Measurements from ENCODE around the gene AP2M1. TPM values are rescaled to one million over a fixed set of nuclear protein-coding genes. Genes with fewer than 3 reads are reported as not detected.
A peak's percentile ranks its signal among the peaks of the same experiment; 100 is the strongest.
"Not testable (repeated sequence)": the region's sequence is repeated elsewhere in the genome, so short reads cannot be mapped to it uniquely, and the experiment has no call there.

Gene AP2M1
- total RNA-seq, 1 experiment from 2014 or later = 946 TPM

GRCh38 chr3:184149770-184150169, 24.9 kb upstream of the AP2M1 start:
- not testable (repeated sequence) for DNase-seq, H3K27me3 ChIP-seq, H3K4me3 ChIP-seq, H3K9me3 ChIP-seq
- peaks cover 17% of the 10 kb centered on the region for H3K36me3 ChIP-seq

DNA sequence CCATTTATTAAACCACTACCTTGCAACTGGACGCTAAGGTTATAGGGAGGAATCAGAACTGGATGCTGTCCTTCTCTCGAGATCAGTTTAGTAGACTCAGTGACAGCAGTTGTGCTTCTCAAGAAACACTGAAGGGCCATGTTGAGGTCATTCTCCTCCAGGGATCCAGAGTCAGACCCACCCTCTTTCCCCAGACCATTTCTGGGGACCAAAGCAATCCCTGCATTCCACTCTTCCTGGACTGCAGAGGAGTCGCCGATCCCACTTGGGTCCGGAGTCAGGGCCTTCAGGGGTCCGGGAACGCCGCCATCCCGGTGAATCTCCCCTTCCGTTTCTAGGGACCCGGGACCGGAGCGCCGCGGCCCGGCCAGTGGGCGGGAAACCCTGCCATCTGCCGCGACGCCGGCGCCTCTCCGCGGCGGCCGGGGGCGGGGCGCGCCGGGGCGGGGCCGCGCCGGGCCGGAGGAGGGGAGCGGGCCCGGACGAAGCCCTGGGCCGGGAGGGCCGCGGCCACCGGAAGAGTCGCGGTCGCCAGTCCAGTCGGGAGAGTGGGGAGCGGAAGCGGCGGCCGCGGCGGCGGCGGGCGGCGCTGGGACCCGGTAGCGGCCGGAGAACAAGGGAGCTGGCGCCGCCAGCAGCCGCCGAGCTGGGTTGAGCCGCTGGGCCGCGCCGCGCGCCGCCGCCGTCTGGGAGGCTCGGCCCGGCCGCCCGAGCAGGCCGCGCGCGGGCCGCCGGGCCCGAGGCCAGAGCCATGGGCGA, 19.6 kb upstream of the AP2M1 start, which contains the start of gene DVL3:
Gene DVL3, plus strand, starts transcription at position 493 of the 759 bp plus-strand sequence. Its CDS starts 259 bp downstream, at position 752.
- Histone ChIP-seq H3K36me3 (peaks cover 7% of the 10 kb centered on the region), H3K9me3 (no peaks in the 10 kb centered on the region), H3K27me3 (no peaks in the 10 kb centered on the region), H3K4me3 (peak within 1 kb of the TSS; percentile 91)
- peak; percentile 80 for DNase-seq

GRCh38 chr3:184155644-184156521, 18.8 kb upstream of the AP2M1 start:
- Histone ChIP-seq H3K36me3 (peaks cover 13% of the 10 kb centered on the region), H3K4me3 (peak overlapping the region; percentile 91), H3K27me3 (no peaks in the 10 kb centered on the region), H3K9me3 (no peaks in the 10 kb centered on the region)
- peak; percentile 54 for DNase-seq

DNA sequence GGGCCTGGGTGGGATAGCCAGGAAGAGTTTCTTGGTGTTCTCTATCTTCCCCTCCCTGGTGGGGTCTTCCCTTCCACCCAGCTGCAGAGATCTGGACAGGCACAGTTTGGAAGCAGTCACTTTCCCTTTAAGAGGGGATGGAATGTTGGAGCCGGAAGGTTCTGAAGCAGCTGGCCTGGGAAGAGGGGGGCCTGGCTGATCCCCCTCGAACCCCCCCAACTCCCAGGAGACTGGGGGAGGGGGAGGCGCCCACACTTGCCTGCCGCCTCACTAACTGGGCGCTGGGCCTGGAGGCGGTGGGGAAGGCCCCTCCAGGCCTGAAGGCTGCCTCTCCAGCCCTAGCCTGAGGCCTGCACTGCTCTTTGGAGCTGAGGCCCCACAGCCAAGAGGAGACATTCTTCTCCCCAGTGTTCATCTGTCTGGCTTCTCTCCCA, 18.1 kb upstream of the AP2M1 start:
- Histone ChIP-seq H3K27me3 (no peaks in the 10 kb centered on the region), H3K9me3 (no peaks in the 10 kb centered on the region), H3K36me3 (peaks cover 15% of the 10 kb centered on the region), H3K4me3 (peak overlapping the region; percentile 91)
- DNase-seq = peak; percentile 50

GRCh38 chr3:184157206-184157605, 17.4 kb upstream of the AP2M1 start:
- Histone ChIP-seq H3K27me3 (no peaks in the 10 kb centered on the region), H3K36me3 (peaks cover 21% of the 10 kb centered on the region), H3K4me3 (peak overlapping the region; percentile 91), H3K9me3 (no peaks in the 10 kb centered on the region)
- no peak for DNase-seq

GRCh38 chr3:184158404-184158803, 16.3 kb upstream of the AP2M1 start:
- Histone ChIP-seq H3K36me3 (peaks cover 31% of the 10 kb centered on the region), H3K4me3 (no peak overlapping the region), H3K27me3 (no peaks in the 10 kb centered on the region), H3K9me3 (no peaks in the 10 kb centered on the region)
- no peak for DNase-seq

DNA sequence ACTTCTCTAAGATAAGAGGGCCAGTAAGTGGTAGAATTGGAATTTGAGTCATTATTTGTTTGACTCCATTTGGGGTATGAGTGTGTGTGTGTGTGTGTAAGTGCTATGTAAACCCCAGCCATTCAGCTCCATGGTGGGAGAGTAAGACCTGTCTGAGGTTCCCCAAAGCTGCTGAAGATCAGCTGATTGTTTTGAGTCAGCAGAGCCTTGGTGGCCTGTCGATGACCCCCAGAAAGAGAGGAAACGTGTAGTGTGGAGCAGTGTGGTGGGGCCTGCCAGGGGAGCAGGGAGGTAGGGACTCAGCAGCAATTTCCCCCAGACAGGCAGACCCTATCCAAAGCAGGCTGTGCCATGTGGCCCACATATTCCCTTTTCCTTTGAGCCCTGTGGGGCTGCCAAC, 14.2 kb upstream of the AP2M1 start:
- peaks cover 52% of the 10 kb centered on the region for H3K36me3 ChIP-seq
- DNase-seq = no peak
- H3K27me3 ChIP-seq = no peaks in the 10 kb centered on the region
- H3K9me3 ChIP-seq = no peaks in the 10 kb centered on the region
- H3K4me3 ChIP-seq = no peak overlapping the region

GRCh38 chr3:184162571-184163070, 12.0 kb upstream of the AP2M1 start:
- not testable (repeated sequence) for H3K27me3 ChIP-seq, H3K9me3 ChIP-seq, DNase-seq, H3K4me3 ChIP-seq
- H3K36me3 ChIP-seq = peaks cover 70% of the 10 kb centered on the region

GRCh38 chr3:184164648-184165330, 9.9 kb upstream of the AP2M1 start:
- no peak for DNase-seq
- Histone ChIP-seq H3K27me3 (no peaks in the 10 kb centered on the region), H3K36me3 (peaks cover 85% of the 10 kb centered on the region), H3K4me3 (no peak overlapping the region), H3K9me3 (no peaks in the 10 kb centered on the region)

GRCh38 chr3:184165543-184165942, 9.1 kb upstream of the AP2M1 start:
- no peaks in the 10 kb centered on the region for H3K27me3 ChIP-seq
- H3K9me3 ChIP-seq = no peaks in the 10 kb centered on the region
- H3K4me3 ChIP-seq = no peak overlapping the region
- DNase-seq = no peak
- peaks cover 84% of the 10 kb centered on the region for H3K36me3 ChIP-seq

- Histone ChIP-seq H3K36me3 (peaks cover 91% of the 10 kb centered on the region), H3K4me3 (no peak overlapping the region), H3K9me3 (no peaks in the 10 kb centered on the region), H3K27me3 (no peaks in the 10 kb centered on the region)
- no peak for DNase-seq
Measured at GRCh38 chr3:184166671-184167070, 8.0 kb upstream of the AP2M1 start.

DNA sequence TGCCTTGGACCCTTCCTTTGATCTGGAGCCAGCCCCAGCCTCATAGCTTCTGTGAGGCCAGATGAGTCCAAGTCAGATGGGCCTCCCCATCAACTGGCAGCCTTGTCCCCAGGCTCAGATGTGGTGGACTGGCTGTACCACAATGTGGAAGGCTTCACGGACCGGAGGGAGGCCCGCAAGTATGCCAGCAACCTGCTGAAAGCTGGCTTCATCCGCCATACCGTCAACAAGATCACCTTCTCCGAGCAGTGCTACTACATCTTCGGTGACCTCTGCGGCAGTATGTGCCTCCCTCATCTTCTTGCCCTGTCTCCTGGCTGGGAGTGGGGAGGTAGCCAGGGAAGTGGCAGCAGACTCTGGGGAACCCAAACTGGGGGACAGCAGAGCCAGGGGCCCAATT, 6.9 kb upstream of the AP2M1 start:
- Histone ChIP-seq H3K27me3 (no peaks in the 10 kb centered on the region), H3K36me3 (peaks cover 92% of the 10 kb centered on the region), H3K9me3 (no peaks in the 10 kb centered on the region), H3K4me3 (no peak overlapping the region)
- no peak for DNase-seq

- Histone ChIP-seq H3K4me3 (no peak overlapping the region), H3K36me3 (peaks cover 89% of the 10 kb centered on the region), H3K27me3 (no peaks in the 10 kb centered on the region), H3K9me3 (no peaks in the 10 kb centered on the region)
- peak; percentile 50 for DNase-seq
Measured at GRCh38 chr3:184168363-184169120, 6.1 kb upstream of the AP2M1 start.

GRCh38 chr3:184169896-184170875, 4.5 kb upstream of the AP2M1 start:
- peaks cover 79% of the 10 kb centered on the region for H3K36me3 ChIP-seq
- no peaks in the 10 kb centered on the region for H3K27me3 ChIP-seq
- no peaks in the 10 kb centered on the region for H3K9me3 ChIP-seq
- H3K4me3 ChIP-seq = no peak overlapping the region
- DNase-seq = no peak

- DNase-seq = no peak
- Histone ChIP-seq H3K9me3 (no peaks in the 10 kb centered on the region), H3K36me3 (peaks cover 65% of the 10 kb centered on the region), H3K27me3 (no peaks in the 10 kb centered on the region), H3K4me3 (no peak overlapping the region)
Measured at GRCh38 chr3:184171562-184171961, 3.1 kb upstream of the AP2M1 start.

Data from MG63 (cell line).